Measurements from ENCODE around the gene SEPTIN11.

SEPTIN11 gene

GRCh38 chr4:76981644-76982043 lies 32.1 kb downstream of the SEPTIN11 start:
- no peak for DNase-seq

GRCh38 chr4:76982638-76983584 lies 33.4 kb downstream of the SEPTIN11 start:
- DNase-seq: no peak

- no peak for DNase-seq
These were observed 34.6 kb downstream of the SEPTIN11 start for GRCh38 chr4:76984127-76984526.

GRCh38 chr4:76984788-76985211 lies 35.2 kb downstream of the SEPTIN11 start:
- DNase-seq: no peak

GRCh38 chr4:76987153-76987591 lies 37.6 kb downstream of the SEPTIN11 start:
- DNase-seq: no peak

DNA sequence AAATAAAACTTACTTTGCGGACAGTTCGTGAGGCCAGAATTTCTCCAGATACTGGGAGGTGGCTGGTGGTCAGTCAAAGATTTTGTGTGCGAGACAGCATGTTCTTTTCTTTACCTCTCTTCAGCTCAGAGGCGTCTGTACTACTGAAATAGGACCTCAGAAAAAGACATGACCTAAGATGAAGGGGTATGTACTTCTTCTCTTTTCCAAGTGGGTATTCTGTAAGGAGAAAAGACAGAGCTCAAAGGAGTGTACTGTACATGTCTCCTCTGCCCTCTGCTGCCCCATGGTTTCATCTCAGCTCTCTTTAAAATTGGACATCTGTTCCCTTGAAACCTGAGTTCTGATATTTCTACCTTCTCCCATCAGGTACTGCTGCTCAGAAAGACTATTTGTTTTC lies 38.1 kb downstream of the SEPTIN11 start:
- no peak for DNase-seq

- peak; percentile 46 for DNase-seq
These were observed 40.0 kb downstream of the SEPTIN11 start for GRCh38 chr4:76989391-76990061.

- no peak for DNase-seq
These were observed 40.9 kb downstream of the SEPTIN11 start for GRCh38 chr4:76990288-76991080.

GRCh38 chr4:76991161-76991660 lies 41.7 kb downstream of the SEPTIN11 start:
- no peak for DNase-seq

- peak; percentile 44 for DNase-seq
These were observed 44.5 kb downstream of the SEPTIN11 start for GRCh38 chr4:76993787-76994641.

DNA sequence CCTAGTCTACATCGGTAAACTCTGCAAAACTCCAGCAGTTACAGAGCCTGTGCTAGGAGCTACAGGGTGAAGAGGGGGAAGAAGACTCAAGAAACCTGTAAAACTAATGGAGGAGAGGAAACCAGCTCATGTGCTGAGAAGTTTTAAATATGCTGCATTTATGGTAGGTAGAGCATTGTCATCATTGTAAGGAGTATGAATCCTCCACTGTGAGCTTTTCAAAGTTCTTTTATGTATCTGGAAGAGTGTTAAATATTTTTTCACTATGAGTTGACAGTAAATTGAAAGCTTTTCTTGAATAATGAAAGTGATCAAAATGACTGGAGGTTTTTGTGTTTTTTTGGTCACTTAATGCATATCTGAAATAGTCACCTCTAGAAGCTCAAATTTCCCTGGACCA lies 46.2 kb downstream of the SEPTIN11 start:
- no peak for DNase-seq

DNA sequence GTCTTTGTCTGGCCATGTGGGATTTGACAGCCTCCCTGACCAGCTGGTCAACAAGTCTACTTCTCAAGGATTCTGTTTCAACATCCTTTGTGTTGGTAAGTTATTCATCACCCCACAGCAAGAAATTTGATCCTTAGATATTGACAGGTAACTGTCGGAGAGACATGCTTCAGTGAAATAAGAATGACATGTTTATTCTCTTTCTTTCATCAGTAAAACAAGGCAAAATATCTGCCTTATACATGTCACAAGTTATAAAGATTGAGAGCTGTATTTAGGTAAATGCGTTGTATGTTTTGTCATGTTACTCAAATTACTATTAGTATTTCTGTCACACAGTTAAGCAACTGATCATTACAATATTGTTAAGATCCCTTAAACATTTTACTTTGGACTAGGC lies 46.9 kb downstream of the SEPTIN11 start:
- DNase-seq: no peak

DNA sequence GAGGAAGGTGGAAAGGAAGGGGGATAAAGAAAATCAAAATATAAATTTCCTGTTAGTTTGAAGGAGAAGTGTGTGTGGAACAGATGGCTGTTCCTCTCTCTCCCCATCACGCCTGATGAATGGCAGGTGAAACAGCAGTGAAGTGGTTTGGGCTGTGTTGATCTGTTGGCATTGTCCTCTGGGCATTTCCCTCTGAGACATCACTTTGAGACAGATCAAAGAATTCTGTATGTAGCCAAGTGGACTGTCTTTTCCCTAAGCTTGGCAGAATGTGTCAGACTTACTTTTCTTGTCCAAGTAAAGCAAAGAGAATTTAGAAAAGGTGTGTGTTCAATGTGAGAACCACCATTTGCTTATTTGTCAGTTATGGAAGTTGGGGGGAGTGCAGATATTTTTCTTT lies 47.5 kb downstream of the SEPTIN11 start:
- DNase-seq: no peak

GRCh38 chr4:76997532-76997931 lies 48.0 kb downstream of the SEPTIN11 start:
- DNase-seq: no peak

DNA sequence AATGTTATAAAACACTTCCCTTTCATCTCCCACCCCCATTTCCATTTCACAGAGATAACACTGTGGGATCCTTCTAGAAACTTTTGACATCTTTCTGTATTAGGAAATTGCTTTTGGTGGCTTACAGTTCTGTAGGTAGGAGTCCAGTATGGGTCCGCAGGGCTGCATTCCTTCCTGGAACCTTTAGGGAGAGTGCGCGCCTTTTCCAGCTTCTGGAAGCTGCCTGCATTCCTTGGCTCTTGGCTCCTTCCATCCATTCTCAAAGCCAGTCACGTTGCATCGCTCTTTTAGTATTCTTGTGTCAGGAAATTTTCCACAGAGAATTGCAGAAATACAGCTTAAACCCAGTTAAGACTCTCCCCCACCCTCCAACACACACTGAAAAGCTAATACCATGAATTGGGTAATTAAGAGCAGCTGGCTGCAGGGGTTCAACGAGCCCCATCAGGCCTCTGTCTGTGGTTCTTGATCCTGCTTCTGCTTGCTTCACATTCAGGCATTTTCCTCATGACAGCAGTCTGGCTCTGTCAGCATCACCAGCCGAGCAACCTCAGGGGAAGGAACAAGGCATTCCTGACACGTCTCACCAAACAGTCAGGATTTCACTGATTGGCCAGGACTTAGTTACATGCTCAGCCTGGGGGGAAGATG lies 48.8 kb downstream of the SEPTIN11 start:
- DNase-seq: no peak

Measured in T-helper 9 cell (primary cell).